Transverse colon (tissue), 4 donors: ENCODE results near the gene LCLAT1. TPM values are rescaled to one million over a fixed set of nuclear protein-coding genes. Genes with fewer than 3 reads are reported as not detected.

Experiments used
- DNase-seq: peaks from one replicate; pipeline ENCODE4 v3.0.0-alpha.2; 2019
- H3K27ac ChIP-seq, 4 donors: fragments of 200-600 bp; sonication (generic); 2 replicates each; pipeline ENCODE4 v1.5.1; 2016 to 2018; ENCODE audit warnings: inconsistent platforms in 4 of 4
- H3K27me3 ChIP-seq: fragments of 200-600 bp; sonication (generic); 2 replicates; pipeline ENCODE4 v1.5.1; 2017; ENCODE audit warnings: inconsistent platforms
- H3K36me3 ChIP-seq, 4 donors: fragments of 200-600 bp; sonication (generic); 2 replicates each; pipeline ENCODE4 v1.5.1; 2017 to 2019; ENCODE audit warnings: inconsistent platforms in 4 of 4
- H3K4me1 ChIP-seq, 4 donors: fragments of 200-600 bp; sonication (generic); 2 replicates each; pipeline ENCODE4 v1.5.1; 2017 to 2020; ENCODE audit warnings: inconsistent platforms in 4 of 4
- H3K4me3 ChIP-seq, 4 donors: fragments of 200-600 bp; sonication (generic); 1 replicate in 1 of 4; 2 replicates in 3 of 4; pipeline versions ENCODE4 v1.5.1 to v1.6.1; 2017 to 2019; ENCODE audit warnings: inconsistent platforms in 4 of 4
- H3K9me3 ChIP-seq, 2 donors: fragments of 200-600 bp; sonication (generic); 2 replicates each; pipeline ENCODE4 v1.5.1; 2017 to 2019; ENCODE audit warnings: inconsistent platforms in 2 of 2
- CTCF ChIP-seq, 5 experiments: fragments of 200-600 bp in 3 of 5; fragments of 450-650 bp in 2 of 5; sonication (generic) in 3 of 5; IDR thresholded peaks; 1 replicate in 2 of 5; 2 replicates in 3 of 5; pipeline ENCODE4 v1.5.1; 2016 to 2017; ENCODE audit warnings: antibody characterized with exemption in 5 of 5, inconsistent platforms in 3 of 5, mild to moderate bottlenecking in 2 of 5, moderate library complexity in 1 of 5
- EP300 ChIP-seq: sonication (generic); formaldehyde crosslinking; IDR thresholded peaks from one replicate; pipeline ENCODE4 v1.6.1; 2017; ENCODE audit warnings: antibody characterized with exemption, low read depth
- POLR2A ChIP-seq: fragments of 450-650 bp; IDR thresholded peaks from one replicate; pipeline ENCODE4 v1.6.1; 2016; ENCODE audit warnings: antibody characterized with exemption, mild to moderate bottlenecking, moderate library complexity
- POLR2AphosphoS5 ChIP-seq, 3 donors: sonication (generic); formaldehyde crosslinking; IDR thresholded peaks; one replicate each; pipeline ENCODE4 v1.6.1; 2016; ENCODE audit warnings: antibody characterized with exemption in 3 of 3
- WGBS, 2 donors: methylation state at CpG; one replicate each; pipeline ENCODE4 v1.1.5; 2018; ENCODE audit warnings: low coverage in 1 of 2; 5-methylcytosine and 5-hydroxymethylcytosine counted together
- in situ Hi-C, 4 donors: fragments of 200-750 bp; cut with MboI; loops; one replicate each; pipeline versions ENCODE4 v1.15.0 to v1.15.1; 2017; ENCODE audit warnings: low sequenced_read_pairs in 3 of 4, low pct_ligation_motif_present in 1 of 4, low pct_unique_long_range_greater_than_20kb in 1 of 4
- intact Hi-C: fragments of 100-400 bp; cut with DNase I; formaldehyde crosslinking; loops from one replicate; pipeline ENCODE4 v1.15.1; 2023; ENCODE audit warnings: low total_unique reads
- total RNA-seq, 4 donors: library from RNA; depleted of rRNA; stranded (reverse); fragments of >200 nt; gene quantifications; one replicate each; pipeline ENCODE4 v1.1.0, GENCODE V29; 2016

The LCLAT1 gene
- total RNA-seq, 4 donors from 2014 or later: 10.9 to 26.5 (median 16.6) TPM

GRCh38 chr2:30680121-30680520 lies 233.1 kb downstream of the LCLAT1 start:
- H3K4me1 ChIP-seq: no peaks in the 10 kb centered on the region
- in situ Hi-C loops (no loop called here), intact Hi-C loops (no loop called here)
- no peaks in the 10 kb centered on the region for H3K27me3 ChIP-seq
- TF ChIP-seq POLR2AphosphoS5 (IDR thresholded peaks at IDR 0.05) (no peak), EP300 (no peak), POLR2A (no peak), CTCF (IDR thresholded peaks at IDR 0.05) (no peak)
- no peak for DNase-seq
- 98 to 100% methylated on average over 2 to 3 of the region's 3 CpGs for WGBS, 2 donors
- H3K9me3 ChIP-seq: no peaks in the 10 kb centered on the region
- no peaks in the 10 kb centered on the region for H3K36me3 ChIP-seq
- H3K27ac ChIP-seq: no peak overlapping the region
- H3K4me3 ChIP-seq: no peak overlapping the region

GRCh38 chr2:30681022-30681421 lies 234.0 kb downstream of the LCLAT1 start:
- H3K9me3 ChIP-seq: no peaks in the 10 kb centered on the region
- no peak for TF ChIP-seq EP300
- no peak for TF ChIP-seq POLR2AphosphoS5 (IDR thresholded peaks at IDR 0.05)
- no peak for TF ChIP-seq POLR2A
- TF ChIP-seq CTCF (IDR thresholded peaks at IDR 0.05): no peak
- no peak overlapping the region for H3K27ac ChIP-seq
- H3K4me3 ChIP-seq: no peak overlapping the region
- intact Hi-C loops: no loop called here
- H3K4me1 ChIP-seq: no peaks in the 10 kb centered on the region
- no peaks in the 10 kb centered on the region for H3K36me3 ChIP-seq
- no peaks in the 10 kb centered on the region for H3K27me3 ChIP-seq
- WGBS, 2 donors: 73 to 89% methylated on average over 2 to 4 of the region's 4 CpGs
- DNase-seq: no peak
- in situ Hi-C loops: no loop called here

DNA sequence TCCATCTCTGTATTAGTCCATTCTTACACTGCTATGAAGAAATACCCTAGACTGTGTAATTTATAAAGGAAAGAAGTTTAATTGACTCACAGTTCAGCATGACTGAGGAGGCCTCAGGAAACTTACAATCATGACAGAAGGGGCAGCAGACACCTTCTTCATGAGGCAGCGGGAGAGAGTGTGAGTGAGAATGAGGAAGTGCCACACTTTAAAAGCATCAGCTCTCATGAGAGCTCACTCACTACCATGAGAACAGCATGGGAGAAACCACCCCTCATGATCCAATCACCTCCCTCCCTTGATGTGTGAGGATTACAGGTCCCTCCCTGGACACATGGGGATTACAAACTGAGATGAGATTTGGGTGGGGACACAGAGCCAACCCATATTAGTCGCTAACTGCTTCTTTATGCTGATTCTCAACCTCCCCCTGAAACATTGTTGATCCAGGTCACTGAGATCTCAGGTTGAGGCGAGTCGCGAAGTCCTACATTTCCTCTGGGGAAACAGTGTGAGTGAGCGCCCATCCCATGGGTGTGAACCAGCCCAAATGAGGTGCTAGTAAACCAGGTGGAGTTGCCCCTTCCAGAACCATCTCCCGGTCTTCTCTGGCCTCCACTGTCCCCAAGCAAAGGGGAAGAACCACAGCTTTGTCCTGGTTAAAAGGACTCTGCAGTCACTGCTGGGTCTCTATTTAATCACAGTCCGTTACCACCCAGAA lies 236.3 kb downstream of the LCLAT1 start:
- 63 to 88% methylated on average over 1 to 8 of the region's 8 CpGs for WGBS, 2 donors
- Histone ChIP-seq H3K36me3 (no peaks in the 10 kb centered on the region), H3K4me1 (no peaks in the 10 kb centered on the region), H3K4me3 (no peak overlapping the region), H3K27me3 (no peaks in the 10 kb centered on the region), H3K9me3 (no peaks in the 10 kb centered on the region), H3K27ac (no peak overlapping the region)
- intact Hi-C loops (no loop called here), in situ Hi-C loops (no loop called here)
- DNase-seq: no peak
- TF ChIP-seq EP300 (no peak), POLR2A (no peak)

- Histone ChIP-seq H3K27ac (no peak overlapping the region), H3K36me3 (no peaks in the 10 kb centered on the region), H3K4me1 (peaks cover 0 to 4% (median 3%) of the 10 kb centered on the region in 4 donors), H3K4me3 (no peak overlapping the region), H3K9me3 (no peaks in the 10 kb centered on the region), H3K27me3 (no peaks in the 10 kb centered on the region)
- DNase-seq: no peak
- no peak for TF ChIP-seq POLR2AphosphoS5 (IDR thresholded peaks at IDR 0.05)
- no peak for TF ChIP-seq CTCF (IDR thresholded peaks at IDR 0.05)
- no peak for TF ChIP-seq EP300
- TF ChIP-seq POLR2A: no peak
- 88 to 100% methylated on average over 3 to 8 of the region's 8 CpGs for WGBS, 2 donors
- in situ Hi-C loops (no loop called here), intact Hi-C loops (loop anchor here (2.0 kb wide), 1 partner anchor 59 kb away; no protein-coding TSS in a partner anchor)
Measured at GRCh38 chr2:30684026-30684425, 237.0 kb downstream of the LCLAT1 start.

GRCh38 chr2:30684516-30684915 lies 237.5 kb downstream of the LCLAT1 start:
- peaks cover 0 to 9% (median 8%) of the 10 kb centered on the region in 4 donors for H3K4me1 ChIP-seq
- no peak overlapping the region for H3K27ac ChIP-seq
- H3K9me3 ChIP-seq: no peaks in the 10 kb centered on the region
- H3K27me3 ChIP-seq: no peaks in the 10 kb centered on the region
- WGBS, 2 donors: 71 to 79% methylated on average over 4 to 5 of the region's 5 CpGs
- DNase-seq: no peak
- no peak overlapping the region for H3K4me3 ChIP-seq
- no peaks in the 10 kb centered on the region for H3K36me3 ChIP-seq
- TF ChIP-seq CTCF (IDR thresholded peaks at IDR 0.05) (no peak), POLR2AphosphoS5 (IDR thresholded peaks at IDR 0.05) (no peak), EP300 (no peak)
- intact Hi-C loops: loop anchor here (2.0 kb wide), 1 partner anchor 60 kb away; no protein-coding TSS in a partner anchor
- in situ Hi-C loops: no loop called here
